Left lung (tissue), 10 donors: ENCODE measurements around the gene RNF10. TPM values are rescaled to one million over a fixed set of nuclear protein-coding genes. Genes with fewer than 3 reads are reported as not detected.
A peak's percentile ranks its signal among the peaks of the same experiment; 100 is the strongest.
"Not testable (repeated sequence)": the region's sequence is repeated elsewhere in the genome, so short reads cannot be mapped to it uniquely, and the experiment has no call there.

ENCODE experiments used
- ATAC-seq: fragments of 200-7000 bp; cut with Tn5 transposase; one replicate; pipeline ENCODE4 v1.9.1; 2020; ENCODE audit warnings: moderate library complexity
- DNase-seq, 4 donors: peaks; one replicate each; pipeline ENCODE4 v3.0.0-alpha.2; 2013 to 2020
- H3K27ac ChIP-seq, 2 donors: fragments of 200-600 bp; sonication (generic) in 1 of 2; one replicate each; pipeline versions ENCODE4 v1.5.0 to v1.8.0; 2020 to 2021
- H3K27me3 ChIP-seq, 2 donors: fragments of 200-600 bp; sonication (generic) in 1 of 2; one replicate each; pipeline versions ENCODE4 v1.5.0 to v1.8.0; 2020 to 2021
- H3K36me3 ChIP-seq, 2 donors: fragments of 200-600 bp; sonication (generic) in 1 of 2; one replicate each; pipeline versions ENCODE4 v1.5.0 to v1.8.0; 2020 to 2021
- H3K4me1 ChIP-seq, 2 donors: fragments of 200-600 bp; one replicate each; pipeline ENCODE4 v1.8.0; 2021
- H3K4me3 ChIP-seq, 2 donors: fragments of 200-600 bp; sonication (generic) in 1 of 2; one replicate each; pipeline versions ENCODE4 v1.5.0 to v1.8.0; 2020 to 2021; ENCODE audit warnings: mild to moderate bottlenecking in 1 of 2
- H3K9me3 ChIP-seq, 2 donors: fragments of 200-600 bp; sonication (generic) in 1 of 2; one replicate each; pipeline versions ENCODE4 v1.5.0 to v1.8.0; 2020 to 2021
- CTCF ChIP-seq, 2 donors: fragments of 200-600 bp; sonication (generic) in 1 of 2; IDR thresholded peaks; one replicate each; pipeline versions ENCODE4 v1.5.0 to v1.8.0; 2021; ENCODE audit warnings: antibody characterized with exemption in 2 of 2
- intact Hi-C, 2 donors: fragments of 100-400 bp; cut with DNase I; formaldehyde crosslinking; loops; one replicate each; pipeline versions ENCODE4 v1.11.2 to v1.14.2; 2022
- polyA plus RNA-seq, 6 donors: library from polyadenylated mRNA; unstranded; fragments of 120-200 nt; gene quantifications; one replicate each; pipeline ENCODE4 v1.2.1, GENCODE V29; 2013; ENCODE audit not compliant: insufficient read length in 6 of 6
- total RNA-seq, 2 donors: library from RNA; stranded (reverse); fragmentation: NEBNext Ultra II Directional; extraction: Animal tissue kit (Norgen Biotek cat#: 25700); gene quantifications; one replicate each; pipeline ENCODE4 v1.2.1, GENCODE V29; 2021
- donor health status: DM: no; HTN: yes; CAD: no.
- donor health status: DM: no; HTN: no; CAD: no.

RNF10 gene
- total and polyA plus RNA-seq, 8 donors: 155 to 251 (median 219) TPM

- TF ChIP-seq CTCF (IDR thresholded peaks at IDR 0.05): no peak
- Histone ChIP-seq H3K27me3 (no peaks in the 10 kb centered on the region), H3K4me3 (peak within 1 kb of the TSS; percentile 59 to 78), H3K27ac (peak within 1 kb of the TSS; percentile 89 to 95), H3K9me3 (no peaks in the 10 kb centered on the region), H3K36me3 (no peaks in the 10 kb centered on the region), H3K4me1 (peaks cover 6 to 31% of the 10 kb centered on the region in 2 donors)
- intact Hi-C loops: no loop called here
- DNase-seq (peak; percentile 92 to 96 (median 93)), ATAC-seq (peak; percentile 95)
Measured at GRCh38 chr12:120528861-120529525, 5.2 kb upstream of the RNF10 start, which contains the start of gene COQ5. Gene COQ5, minus strand, starts transcription at chr12:120529158. Its CDS starts 17 bp downstream, at chr12:120529141.

GRCh38 chr12:120529641-120530417 is 4.3 kb upstream of the RNF10 start:
- no peaks in the 10 kb centered on the region for H3K27me3 ChIP-seq
- no peaks in the 10 kb centered on the region for H3K36me3 ChIP-seq
- peak overlapping the region; percentile 89 to 95 for H3K27ac ChIP-seq
- intact Hi-C loops: no loop called here
- TF ChIP-seq CTCF (IDR thresholded peaks at IDR 0.05): no peak
- H3K4me3 ChIP-seq: peak overlapping the region; percentile 59 to 78
- ATAC-seq (peak; percentile 70), DNase-seq (peak in 1 of 4 donors; percentile 60)
- no peaks in the 10 kb centered on the region for H3K9me3 ChIP-seq
- H3K4me1 ChIP-seq: peaks cover 6 to 31% of the 10 kb centered on the region in 2 donors

GRCh38 chr12:120530418-120530761 is 3.8 kb upstream of the RNF10 start:
- H3K36me3 ChIP-seq, intact Hi-C loops, H3K27me3 ChIP-seq, H3K9me3 ChIP-seq, DNase-seq, ATAC-seq: not testable (repeated sequence)
- peak overlapping the region in 1 of 2 donors; percentile 78 for H3K4me3 ChIP-seq
- peak overlapping the region; percentile 89 to 95 for H3K27ac ChIP-seq
- peaks cover 6 to 36% of the 10 kb centered on the region in 2 donors for H3K4me1 ChIP-seq

- Histone ChIP-seq H3K27me3 (no peaks in the 10 kb centered on the region), H3K36me3 (no peaks in the 10 kb centered on the region), H3K9me3 (no peaks in the 10 kb centered on the region), H3K4me3 (no peak overlapping the region), H3K4me1 (peaks cover 27 to 56% of the 10 kb centered on the region in 2 donors), H3K27ac (no peak overlapping the region)
- DNase-seq (no peak), ATAC-seq (no peak)
- TF ChIP-seq CTCF (IDR thresholded peaks at IDR 0.05): no peak
- intact Hi-C loops: no loop called here
Measured at GRCh38 chr12:120532701-120533238, 1.4 kb upstream of the RNF10 start.

GRCh38 chr12:120534703-120535655 is 823 bp downstream of the RNF10 start:
- TF ChIP-seq CTCF (IDR thresholded peaks at IDR 0.05): no peak
- Histone ChIP-seq H3K4me1 (peaks cover 44 to 65% of the 10 kb centered on the region in 2 donors), H3K36me3 (no peaks in the 10 kb centered on the region), H3K27ac (peak overlapping the region; percentile 91 to 93), H3K9me3 (no peaks in the 10 kb centered on the region), H3K27me3 (no peaks in the 10 kb centered on the region), H3K4me3 (peak overlapping the region; percentile 88 to 99)
- intact Hi-C loops: no loop called here
- ATAC-seq (peak; percentile 60), DNase-seq (peak in 3 of 4 donors; percentile 47 to 89 (median 57))
